A549 (cell line): Measurements from ENCODE around the gene RGS19. TPM values are rescaled to one million over a fixed set of nuclear protein-coding genes. Genes with fewer than 3 reads are reported as not detected.

Experiments
- ATAC-seq, 2 experiments: fragments of 200-7000 bp in 1 of 2; fragments of >200 bp in 1 of 2; cut with Nextera tagmentation in 1 of 2; cut with Tn5 transposase in 1 of 2; 3 replicates each; pipeline versions ENCODE4 v1.8.0 to v1.9.1; 2018 to 2020; ENCODE audit warnings: mild to moderate bottlenecking in 1 of 2, moderate library complexity in 1 of 2
- CTCF ChIA-PET: fragments of 300-600 bp; sonication (Branson Sonifier 250); formaldehyde crosslinking; extraction: SDS; loops from one replicate; lab custom pipeline; 2021; ENCODE audit warnings: antibody characterized with exemption, inconsistent platforms; lab: Yijun Ruan, JAX
- POLR2A ChIA-PET: fragments of 350-600 bp; formaldehyde crosslinking; extraction: SDS; loops from one replicate; lab custom pipeline; 2021; ENCODE audit warnings: antibody characterized with exemption, inconsistent platforms; lab: Yijun Ruan, JAX
- DNase-seq, 2 experiments: peaks; one replicate each; pipeline versions ENCODE4 v3.0.0 to v3.0.0-alpha.2; 2011 to 2016; ENCODE audit warnings: low read depth in 1 of 2, low spot score in 1 of 2
- FAIRE-seq: peaks from 2 replicates; lab custom pipeline; 2011; peaks lifted over from hg19 to GRCh38; lab: Jason Lieb, UNC
- H3K27ac ChIP-seq, 2 experiments: fragments of >200 bp; sonication (Bioruptor Twin); formaldehyde crosslinking; 3 replicates each; pipeline ENCODE4 v1.5.1; 2016 to 2017
- H3K4me1 ChIP-seq: fragments of >200 bp; sonication (Bioruptor Twin); formaldehyde crosslinking; 3 replicates; pipeline ENCODE4 v1.6.1; 2016
- H3K4me2 ChIP-seq: fragments of >200 bp; sonication (Bioruptor Twin); formaldehyde crosslinking; 3 replicates; pipeline ENCODE4 v1.6.1; 2016
- H3K4me3 ChIP-seq: fragments of >200 bp; sonication (Bioruptor Twin); formaldehyde crosslinking; 3 replicates; pipeline ENCODE4 v1.5.1; 2016
- H3K9me3 ChIP-seq: fragments of >200 bp; sonication (Bioruptor Twin); formaldehyde crosslinking; 3 replicates; pipeline ENCODE4 v1.6.1; 2016
- BCL3 ChIP-seq: fragments of >200 bp; sonication (Bioruptor Twin); formaldehyde crosslinking; IDR thresholded peaks from 3 replicates; pipeline ENCODE4 v1.6.1; 2016
- CEBPB ChIP-seq, 2 experiments: fragments of >200 bp in 1 of 2; sonication (Bioruptor Twin) in 1 of 2; formaldehyde crosslinking in 1 of 2; IDR thresholded peaks; 2 replicates each; pipeline ENCODE4 v1.6.1; 2012 to 2016
- EHF ChIP-seq: fragments of 250-450 bp; sonication (Bioruptor Pico); IDR thresholded peaks from 2 replicates; pipeline ENCODE4 v1.5.0; 2020; ENCODE audit warnings: mild to moderate bottlenecking
- ELK1 ChIP-seq: fragments of 150-350 bp; IDR thresholded peaks from 2 replicates; pipeline ENCODE4 v1.6.1; 2014; ENCODE audit warnings: low read depth, mild to moderate bottlenecking, low read length
- ESRRA ChIP-seq: fragments of 150-350 bp; IDR thresholded peaks from 2 replicates; pipeline ENCODE4 v1.6.1; 2014; ENCODE audit warnings: mild to moderate bottlenecking, low read length, borderline replicate concordance
- FOSB ChIP-seq: fragments of 250-450 bp; sonication (Bioruptor Pico); IDR thresholded peaks from 2 replicates; pipeline ENCODE4 v1.5.0; 2020; ENCODE audit warnings: mild to moderate bottlenecking, moderate library complexity
- FOXS1 ChIP-seq: fragments of 250-450 bp; sonication (Bioruptor Pico); IDR thresholded peaks from 2 replicates; pipeline ENCODE4 v1.5.0; 2020; ENCODE audit warnings: mild to moderate bottlenecking, moderate library complexity
- GATA3 ChIP-seq: IDR thresholded peaks from 2 replicates; pipeline ENCODE4 v1.6.1; 2012; ENCODE audit warnings: borderline replicate concordance
- JUN ChIP-seq, 2 experiments: fragments of >200 bp; sonication (Bioruptor Twin); formaldehyde crosslinking; IDR thresholded peaks; 2 replicates in 1 of 2; 3 replicates in 1 of 2; pipeline ENCODE4 v1.6.1; 2016 to 2017
- MAZ ChIP-seq: fragments of 150-350 bp; IDR thresholded peaks from 2 replicates; pipeline ENCODE4 v1.6.1; 2014; ENCODE audit warnings: antibody characterized with exemption, low read depth, low read length, borderline replicate concordance
- MYC ChIP-seq: IDR thresholded peaks from 2 replicates; pipeline ENCODE4 v1.6.1; 2012; ENCODE audit warnings: mild to moderate bottlenecking, inconsistent platforms, low read length, improper control_type of control experiment, borderline replicate concordance
- NR3C1 ChIP-seq: fragments of >200 bp; sonication (Bioruptor Twin); formaldehyde crosslinking; IDR thresholded peaks from 3 replicates; pipeline ENCODE4 v1.6.1; 2017
- POLR2AphosphoS2 ChIP-seq: conservative IDR thresholded peaks from 2 replicates; pipeline ENCODE4 v1.6.1; 2012; ENCODE audit warnings: low read length, improper control_type of control experiment, inconsistent platforms
- RAD21 ChIP-seq, 2 experiments: fragments of >200 bp in 1 of 2; sonication (Bioruptor Twin) in 1 of 2; formaldehyde crosslinking in 1 of 2; IDR thresholded peaks in 1 of 2; conservative IDR thresholded peaks in 1 of 2; 2 replicates in 1 of 2; 3 replicates in 1 of 2; pipeline ENCODE4 v1.6.1; 2012 to 2018; ENCODE audit warnings: inconsistent platforms in 1 of 2
- RARB ChIP-seq: fragments of 250-450 bp; sonication (Bioruptor Pico); IDR thresholded peaks from 2 replicates; pipeline ENCODE4 v1.8.0; 2021; ENCODE audit warnings: mild to moderate bottlenecking, moderate library complexity
- RNF2 ChIP-seq: fragments of 200-600 bp; sonication (generic); IDR thresholded peaks from 2 replicates; pipeline ENCODE4 v1.6.1; 2016; ENCODE audit warnings: low read depth, mild to moderate bottlenecking, antibody characterized with exemption, moderate library complexity, borderline replicate concordance
- TFCP2L1 ChIP-seq: fragments of 250-450 bp; sonication (Bioruptor Pico); IDR thresholded peaks from 2 replicates; pipeline ENCODE4 v1.5.0; 2021; ENCODE audit warnings: mild to moderate bottlenecking
- TP53 ChIP-seq: fragments of 250-450 bp; sonication (Bioruptor Pico); IDR thresholded peaks from 2 replicates; pipeline ENCODE4 v1.5.0; 2021; ENCODE audit warnings: mild to moderate bottlenecking, moderate library complexity
- ZFP36 ChIP-seq: fragments of 450-650 bp; IDR thresholded peaks from 2 replicates; pipeline ENCODE4 v1.6.1; 2014; ENCODE audit warnings: borderline replicate concordance; ENCODE audit not compliant: partially characterized antibody
- WGBS: methylation state at CpG from one replicate; pipeline ENCODE4 v1.1.6; 2017; ENCODE audit errors: missing lambda C conversion rate; 5-methylcytosine and 5-hydroxymethylcytosine counted together
- polyA plus RNA-seq, 4 experiments: library from polyadenylated mRNA; depleted of rRNA in 3 of 4; stranded (reverse); fragments of >200 nt; fragmentation: RNase III in 1 of 4; extraction: RNeasy Plus Mini Kit Qiagen cat#74134 plus additional on column Dnase treatment in 1 of 4; gene quantifications; 2 replicates in 3 of 4; 3 replicates in 1 of 4; pipeline ENCODE4 v1.2.3, GENCODE V29; 2011 to 2017
- TF ChIP-seq, protein P1 (sequence below): fragments of 250-450 bp; sonication (Bioruptor Pico); IDR thresholded peaks from 2 replicates; pipeline ENCODE4 v1.5.0; 2020; ENCODE audit warnings: low read depth, mild to moderate bottlenecking, moderate library complexity
- TF ChIP-seq, protein P2 (sequence below): fragments of >200 bp; sonication (Bioruptor Twin); formaldehyde crosslinking; IDR thresholded peaks from 2 replicates; pipeline ENCODE4 v1.6.1; 2016

The RGS19 gene
- polyA plus RNA-seq, 2 of the 4 experiments (the other 2 are of a cell fraction), result 13.8 to 18.8 TPM

DNA sequence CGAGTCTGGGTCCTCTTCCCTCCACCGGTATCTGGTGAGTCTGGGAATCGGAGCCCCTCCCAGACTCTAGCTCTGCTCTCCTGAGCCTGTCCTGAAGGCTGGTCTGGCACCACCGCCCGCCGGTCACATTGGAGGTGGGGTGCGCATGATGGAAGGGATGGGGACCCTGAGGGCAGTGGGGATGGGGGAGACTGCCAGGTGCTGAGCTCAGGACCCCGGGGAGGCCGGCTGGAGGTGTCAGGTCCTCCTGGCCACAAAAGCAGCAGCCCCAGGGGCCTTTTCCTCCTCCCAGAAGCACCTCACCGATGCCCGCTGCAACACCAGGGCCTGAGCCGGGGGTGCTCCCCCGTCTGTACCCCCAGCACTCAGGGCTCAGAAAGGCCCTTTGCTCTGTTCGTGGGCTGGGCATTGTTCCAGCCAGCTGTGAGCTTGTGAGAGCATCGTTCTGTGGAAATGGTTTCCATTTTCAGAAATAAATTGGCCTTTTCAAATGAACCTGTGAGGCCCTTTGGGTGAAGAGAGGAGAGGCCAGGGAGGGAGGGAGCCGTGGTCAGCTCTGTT is 30.6 kb upstream of the RGS19 start:
- Histone ChIP-seq H3K4me1 (no peaks in the 10 kb centered on the region), H3K4me2 (no peak overlapping the region), H3K27ac (no peak overlapping the region), H3K4me3 (no peak overlapping the region), H3K9me3 (no peaks in the 10 kb centered on the region)
- 63% methylated on average over 12 of the region's 16 CpGs for WGBS
- DNase-seq, result no peak
- ATAC-seq, result no peak
- FAIRE-seq, result no peak
- ChIA-PET CTCF (interaction anchor here (1.0 to 7.6 kb wide), 5 partner anchors 9 to 70 kb away, joined by 3 to 63 read pairs (median 7); partner anchors contain the start of gene LKAAEAR1), POLR2A (no interaction called here)
- TF ChIP-seq NR3C1 (no peak), BCL3 (no peak), GATA3 (no peak), POLR2AphosphoS2 (no peak), EHF (CRISPR knock-in tag) (no peak)
- TF ChIP-seq, protein P1, sequence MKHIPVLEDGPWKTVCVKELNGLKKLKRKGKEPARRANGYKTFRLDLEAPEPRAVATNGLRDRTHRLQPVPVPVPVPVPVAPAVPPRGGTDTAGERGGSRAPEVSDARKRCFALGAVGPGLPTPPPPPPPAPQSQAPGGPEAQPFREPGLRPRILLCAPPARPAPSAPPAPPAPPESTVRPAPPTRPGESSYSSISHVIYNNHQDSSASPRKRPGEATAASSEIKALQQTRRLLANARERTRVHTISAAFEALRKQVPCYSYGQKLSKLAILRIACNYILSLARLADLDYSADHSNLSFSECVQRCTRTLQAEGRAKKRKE (CRISPR knock-in tag), result no peak

DNA sequence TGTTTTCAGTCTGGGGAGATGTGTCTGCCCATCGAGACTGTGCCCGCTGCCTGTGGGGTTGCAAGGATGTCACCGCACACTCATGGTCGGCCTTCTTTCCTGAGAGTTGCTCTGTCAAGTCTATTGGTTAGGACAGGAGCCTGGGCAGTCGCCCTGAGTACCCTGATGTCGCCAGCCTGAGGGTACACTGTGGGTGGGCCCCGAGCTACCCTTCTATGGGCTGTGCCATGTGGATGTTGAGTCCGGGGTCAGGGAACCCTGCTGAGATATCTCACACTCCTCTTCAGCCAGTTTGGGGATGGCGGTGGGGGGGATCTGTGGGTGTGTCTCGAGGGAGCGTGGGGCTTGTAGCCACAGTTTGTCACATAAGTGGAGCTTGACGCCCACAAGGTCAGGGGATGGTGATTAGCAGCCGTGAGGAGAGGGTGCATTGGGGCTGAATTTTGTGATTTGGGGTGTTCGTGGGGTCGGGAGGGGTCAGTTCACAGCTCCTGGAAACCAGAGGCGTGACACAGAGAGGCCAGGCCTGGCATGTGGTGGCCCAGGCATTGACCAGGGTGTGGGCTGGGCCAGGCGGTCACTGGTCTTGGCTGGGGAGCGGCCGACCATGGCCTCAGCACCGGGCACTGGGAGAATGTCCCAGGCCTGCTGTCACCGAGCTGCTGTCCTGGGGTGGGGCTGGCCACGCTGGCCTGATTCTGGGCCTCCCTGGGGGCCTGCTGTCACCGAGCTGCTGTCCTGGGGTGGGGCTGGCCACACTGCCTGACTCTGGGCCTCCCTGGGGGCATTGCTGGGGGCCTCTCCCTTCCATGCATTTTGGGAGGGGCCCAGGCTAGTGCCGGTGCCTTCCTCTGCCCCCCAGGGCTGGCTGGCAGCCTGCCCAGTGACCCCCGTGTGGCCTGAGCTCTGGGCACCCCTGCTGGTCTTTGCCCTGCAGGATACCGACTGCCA is 29.7 kb upstream of the RGS19 start:
- FAIRE-seq, result no peak
- Histone ChIP-seq H3K4me2 (no peak overlapping the region), H3K9me3 (no peaks in the 10 kb centered on the region), H3K4me3 (no peak overlapping the region), H3K27ac (no peak overlapping the region), H3K4me1 (no peaks in the 10 kb centered on the region)
- POLR2A ChIA-PET, result no interaction called here
- TF ChIP-seq RARB (CRISPR knock-in tag), result no peak
- TF ChIP-seq FOSB (CRISPR knock-in tag), result no peak
- TF ChIP-seq ELK1, result no peak
- no peak for TF ChIP-seq ZFP36
- TF ChIP-seq JUN (IDR thresholded peaks at IDR 0.05), result no peak
- no peak for TF ChIP-seq FOXS1
- no peak for TF ChIP-seq RNF2
- TF ChIP-seq RAD21 (conservative IDR thresholded peaks at IDR 0.05 in 1 of 2, IDR thresholded peaks at IDR 0.05 in 1 of 2), result no peak
- TF ChIP-seq BCL3, result no peak
- no peak for TF ChIP-seq TP53
- TF ChIP-seq TFCP2L1 (CRISPR knock-in tag), result no peak
- TF ChIP-seq, protein P2, sequence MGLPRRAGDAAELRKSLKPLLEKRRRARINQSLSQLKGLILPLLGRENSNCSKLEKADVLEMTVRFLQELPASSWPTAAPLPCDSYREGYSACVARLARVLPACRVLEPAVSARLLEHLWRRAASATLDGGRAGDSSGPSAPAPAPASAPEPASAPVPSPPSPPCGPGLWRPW, result no peak
- TF ChIP-seq ESRRA, result no peak
- no peak for TF ChIP-seq CEBPB (IDR thresholded peaks at IDR 0.05)
- TF ChIP-seq MAZ, result no peak
- no peak for TF ChIP-seq MYC
- 63% methylated on average over 16 of the region's 26 CpGs for WGBS
- DNase-seq, result no peak
- CTCF ChIA-PET, result interaction anchor here (0.8 to 7.1 kb wide), 5 partner anchors 12 to 71 kb away, joined by 3 to 63 read pairs (median 3); partner anchors contain the start of gene LKAAEAR1
- ATAC-seq, result no peak
